Ecto neural progenitor cell (in vitro differentiated cells): ENCODE data around the gene IGSF3.

Experiments
- DNase-seq: peaks from one replicate; pipeline ENCODE4 v3.0.0-alpha.2; 2018; ENCODE audit warnings: low spot score

The IGSF3 gene

GRCh38 chr1:116525440-116525839 is 142.1 kb downstream of the IGSF3 start:
- no peak for DNase-seq
